Right cardiac atrium (tissue), 5 donors: ENCODE results near the gene SMIM36. TPM values are rescaled to one million over a fixed set of nuclear protein-coding genes. Genes with fewer than 3 reads are reported as not detected.
A peak's percentile ranks its signal among the peaks of the same experiment; 100 is the strongest.
"Not testable (repeated sequence)": the region's sequence is repeated elsewhere in the genome, so short reads cannot be mapped to it uniquely, and the experiment has no call there.

Experiments used
- ATAC-seq, 2 donors: fragments of 200-7000 bp; cut with Tn5 transposase; one replicate each; pipeline versions ENCODE4 v1.8.0 to v1.9.1; 2020; ENCODE audit warnings: moderate library complexity in 2 of 2, mild to moderate bottlenecking in 1 of 2
- DNase-seq, 3 donors: peaks; one replicate each; pipeline ENCODE4 v3.0.0-alpha.2; 2020
- H3K27ac ChIP-seq: one replicate; pipeline ENCODE4 v1.5.1; 2013; ENCODE audit warnings: mild to moderate bottlenecking, low read length, control low read depth, moderate library complexity
- H3K27me3 ChIP-seq: one replicate; pipeline ENCODE4 v1.6.1; 2013; ENCODE audit not compliant: control insufficient read depth, insufficient read depth
- H3K4me1 ChIP-seq: one replicate; pipeline ENCODE4 v1.6.1; 2013; ENCODE audit warnings: low read length; ENCODE audit not compliant: control insufficient read depth, insufficient read depth
- H3K4me3 ChIP-seq: one replicate; pipeline ENCODE4 v1.5.1; 2013; ENCODE audit warnings: low read length, control low read depth
- H3K9me3 ChIP-seq: one replicate; pipeline ENCODE4 v1.6.1; 2013; ENCODE audit warnings: low read length; ENCODE audit not compliant: control insufficient read depth
- WGBS: extraction: QIAGEN DNeasy Blood & Tissue Kit; methylation state at CpG from one replicate; pipeline ENCODE4 v1.1.7; 2013; 5-methylcytosine and 5-hydroxymethylcytosine counted together
- intact Hi-C, 4 donors: fragments of 100-400 bp; cut with DNase I; formaldehyde crosslinking; loops; one replicate each; pipeline versions ENCODE4 v1.11.0 to v1.14.0; 2022 to 2023
- polyA plus RNA-seq: library from polyadenylated mRNA; stranded (reverse); fragments of 200-250 nt; gene quantifications from one replicate; pipeline ENCODE4 v1.2.3, GENCODE V29; 2013
- total RNA-seq, 4 donors: library from RNA; stranded (reverse); fragmentation: NEBNext Ultra II Directional; extraction: Animal tissue kit (Norgen Biotek cat#: 25700); gene quantifications; one replicate each; pipeline ENCODE4 v1.2.1, GENCODE V29; 2021
- donor health status: healthy with polysubstance abuse.
- donor health status: DM: no; HTN: yes; CAD: no.
- donor health status: DM: no; HTN: no; CAD: no.
- donor health status: DM: no; HTN: yes; CAD: no; lungs with severe emphysema.
- donor health status: DM: yes; HTN: yes; CAD: no.

SMIM36 gene
- total and polyA plus RNA-seq, 5 donors: not detected

- H3K27ac ChIP-seq: no peak overlapping the region
- no peak overlapping the region for H3K4me3 ChIP-seq
- ATAC-seq: no peak
- WGBS: 84% methylated on average over 4 of the region's 4 CpGs
- no peaks in the 10 kb centered on the region for H3K4me1 ChIP-seq
- intact Hi-C loops: loop anchor here in 1 of 4 donors (10.0 kb wide), 1 partner anchor 82 kb away; the partner anchor contains the start of gene SMIM36
- no peaks in the 10 kb centered on the region for H3K27me3 ChIP-seq
- DNase-seq: no peak
- H3K9me3 ChIP-seq: no peaks in the 10 kb centered on the region
Observed at GRCh38 chr17:55432358-55433028, 78.8 kb downstream of the SMIM36 start.

- not testable (repeated sequence) for H3K4me1 ChIP-seq, H3K9me3 ChIP-seq, H3K27ac ChIP-seq, DNase-seq, H3K27me3 ChIP-seq, ATAC-seq, H3K4me3 ChIP-seq
- WGBS: no CpG with 5 or more reads among the region's 1 CpG
- intact Hi-C loops: loop anchor here in 1 of 4 donors (10.0 kb wide), 1 partner anchor 83 kb away; the partner anchor contains the start of gene SMIM36
Observed at GRCh38 chr17:55431914-55432313, 79.3 kb downstream of the SMIM36 start.

GRCh38 chr17:55430541-55431288, 80.5 kb downstream of the SMIM36 start:
- ATAC-seq: peak in 1 of 2 donors; percentile 24
- 44% methylated on average over 4 of the region's 4 CpGs for WGBS
- Histone ChIP-seq H3K27me3 (no peaks in the 10 kb centered on the region), H3K4me1 (no peaks in the 10 kb centered on the region), H3K4me3 (no peak overlapping the region), H3K27ac (no peak overlapping the region), H3K9me3 (no peaks in the 10 kb centered on the region)
- intact Hi-C loops: loop anchor here in 1 of 4 donors (10.0 kb wide), 1 partner anchor 84 kb away; the partner anchor contains the start of gene SMIM36
- no peak for DNase-seq

GRCh38 chr17:55427587-55427882, 83.7 kb downstream of the SMIM36 start:
- intact Hi-C loops: no loop called here
- 95% methylated on average over 2 of the region's 2 CpGs for WGBS
- Histone ChIP-seq H3K4me3 (no peak overlapping the region), H3K27ac (no peak overlapping the region), H3K4me1 (no peaks in the 10 kb centered on the region), H3K9me3 (no peaks in the 10 kb centered on the region), H3K27me3 (no peaks in the 10 kb centered on the region)
- ATAC-seq (no peak), DNase-seq (no peak)

GRCh38 chr17:55426851-55427586, 84.2 kb downstream of the SMIM36 start:
- H3K4me3 ChIP-seq: no peak overlapping the region
- DNase-seq (no peak), ATAC-seq (no peak)
- intact Hi-C loops: no loop called here
- no peaks in the 10 kb centered on the region for H3K4me1 ChIP-seq
- 47% methylated on average over 2 of the region's 2 CpGs for WGBS
- H3K27me3 ChIP-seq: no peaks in the 10 kb centered on the region
- H3K9me3 ChIP-seq: no peaks in the 10 kb centered on the region
- no peak overlapping the region for H3K27ac ChIP-seq

- whole genome bisulfite sequencing: 69% methylated on average over 4 of the region's 4 CpGs
- H3K4me3 ChIP-seq: no peak overlapping the region
- intact Hi-C loops: no loop called here
- H3K4me1 ChIP-seq: peaks cover 2% of the 10 kb centered on the region
- ATAC-seq (no peak), DNase-seq (no peak)
- no peak overlapping the region for H3K27ac ChIP-seq
- H3K27me3 ChIP-seq: no peaks in the 10 kb centered on the region
- H3K9me3 ChIP-seq: no peaks in the 10 kb centered on the region
Observed at GRCh38 chr17:55424893-55425540, 86.2 kb downstream of the SMIM36 start.

GRCh38 chr17:55423535-55423934, 87.7 kb downstream of the SMIM36 start:
- no peak for ATAC-seq
- no peak for DNase-seq
- Histone ChIP-seq H3K27me3 (no peaks in the 10 kb centered on the region), H3K4me3 (no peak overlapping the region), H3K9me3 (no peaks in the 10 kb centered on the region), H3K27ac (no peak overlapping the region), H3K4me1 (peaks cover 2% of the 10 kb centered on the region)
- WGBS: 74% methylated on average over 3 of the region's 3 CpGs
- intact Hi-C loops: no loop called here

GRCh38 chr17:55422828-55423164, 88.5 kb downstream of the SMIM36 start:
- intact Hi-C loops, H3K4me1 ChIP-seq, H3K9me3 ChIP-seq, H3K4me3 ChIP-seq, H3K27me3 ChIP-seq, ATAC-seq, H3K27ac ChIP-seq: not testable (repeated sequence)
- 58% methylated on average over 6 of the region's 6 CpGs for WGBS
- DNase-seq: peak in 1 of 3 donors; percentile 34

GRCh38 chr17:55421179-55421934, 89.9 kb downstream of the SMIM36 start, which contains the start of gene MMD:
Gene MMD (minus strand): TSS chr17:55421835. CDS start chr17:55421695, 140 bp downstream.
- peak within 1 kb of the TSS; percentile 83 for H3K4me3 ChIP-seq
- no peaks in the 10 kb centered on the region for H3K27me3 ChIP-seq
- peak within 1 kb of the TSS; percentile 71 for H3K27ac ChIP-seq
- no peaks in the 10 kb centered on the region for H3K9me3 ChIP-seq
- peak; percentile 15 to 37 for ATAC-seq
- under 1% methylated on average over 62 of the region's 62 CpGs for WGBS
- DNase-seq: peak in 2 of 3 donors; percentile 39 to 72
- H3K4me1 ChIP-seq: peaks cover 5% of the 10 kb centered on the region
- intact Hi-C loops: no loop called here

GRCh38 chr17:55420776-55421178, 90.5 kb downstream of the SMIM36 start:
- ATAC-seq (peak; percentile 42 to 63), DNase-seq (peak; percentile 57 to 85 (median 81))
- WGBS: 1% methylated on average over 21 of the region's 21 CpGs
- peak overlapping the region; percentile 71 for H3K27ac ChIP-seq
- peak overlapping the region; percentile 83 for H3K4me3 ChIP-seq
- H3K27me3 ChIP-seq: no peaks in the 10 kb centered on the region
- H3K4me1 ChIP-seq: peaks cover 5% of the 10 kb centered on the region
- no peaks in the 10 kb centered on the region for H3K9me3 ChIP-seq
- intact Hi-C loops: no loop called here
